T-helper 1 cell treated with Interleukin-12 subunit alpha and Interleukin-12 subunit beta and Interleukin-4 antibody, amounts not matched to agents 30 μg/mL and 1 μg/mL, for 36 hours (primary cell): ENCODE measurements around the gene PERM1.
A peak's percentile ranks its signal among the peaks of the same experiment; 100 is the strongest.
"Not testable (repeated sequence)": the region's sequence is repeated elsewhere in the genome, so short reads cannot be mapped to it uniquely, and the experiment has no call there.

ENCODE experiments used
- H3K27ac Mint-ChIP-seq: one replicate; pipeline ENCODE4 v1.8.0; 2021; ENCODE audit warnings: mild to moderate bottlenecking, mixed read lengths
- H3K27me3 Mint-ChIP-seq: one replicate; pipeline ENCODE4 v1.8.0; 2021; ENCODE audit warnings: low read depth, mixed read lengths
- H3K36me3 Mint-ChIP-seq: one replicate; pipeline ENCODE4 v1.8.0; 2021; ENCODE audit warnings: low read depth, mixed read lengths
- H3K4me1 Mint-ChIP-seq: one replicate; pipeline ENCODE4 v1.8.0; 2021; ENCODE audit warnings: low read depth, mixed read lengths
- H3K4me3 Mint-ChIP-seq: one replicate; pipeline ENCODE4 v1.8.0; 2021; ENCODE audit warnings: mild to moderate bottlenecking, moderate library complexity, mixed read lengths
- H3K9me3 Mint-ChIP-seq: one replicate; pipeline ENCODE4 v1.8.0; 2021; ENCODE audit warnings: mixed read lengths

PERM1 gene

DNA sequence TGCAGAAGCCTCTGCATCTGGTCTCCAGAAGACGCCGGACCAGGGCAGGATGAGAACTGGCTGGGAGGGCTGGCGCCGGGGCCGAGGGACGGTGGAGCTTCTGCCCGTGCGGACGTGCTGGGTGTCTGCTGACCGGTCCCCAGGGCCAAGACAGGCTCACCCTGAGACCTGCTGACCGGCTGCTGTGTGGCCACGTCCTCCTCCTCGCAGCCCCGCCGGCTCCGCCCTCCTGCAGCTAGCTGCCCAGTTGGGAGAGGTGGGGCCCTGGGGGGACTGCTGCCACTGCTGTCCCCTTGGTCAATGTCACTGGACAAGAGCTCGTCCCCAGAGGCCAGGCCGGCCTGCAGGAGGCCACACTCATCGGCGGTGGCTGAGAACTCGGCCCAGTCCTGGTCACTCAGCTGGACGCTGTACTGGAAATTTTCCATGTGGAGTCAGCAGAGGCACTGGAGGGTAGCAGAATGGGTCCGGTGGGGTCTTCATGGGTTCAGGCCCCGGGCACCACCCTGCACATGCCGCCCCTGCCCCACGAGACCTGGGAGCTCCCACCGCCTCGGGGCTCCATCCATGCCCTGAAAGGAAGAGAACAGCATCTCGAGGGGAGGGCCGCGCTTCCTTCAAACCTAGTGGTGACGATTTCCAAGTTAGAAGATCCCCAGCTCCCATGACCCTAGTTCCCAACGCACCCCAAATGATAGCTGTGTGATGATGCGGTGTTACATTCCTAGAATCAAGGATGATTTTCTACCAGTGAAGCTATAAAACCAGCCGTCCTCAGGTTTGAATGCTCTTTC is 1.1 kb downstream of the PERM1 start:
- Mint-ChIP-seq H3K4me3 (no peak overlapping the region), H3K27me3 (peaks cover 11% of the 10 kb centered on the region), H3K27ac (no peak overlapping the region)

DNA sequence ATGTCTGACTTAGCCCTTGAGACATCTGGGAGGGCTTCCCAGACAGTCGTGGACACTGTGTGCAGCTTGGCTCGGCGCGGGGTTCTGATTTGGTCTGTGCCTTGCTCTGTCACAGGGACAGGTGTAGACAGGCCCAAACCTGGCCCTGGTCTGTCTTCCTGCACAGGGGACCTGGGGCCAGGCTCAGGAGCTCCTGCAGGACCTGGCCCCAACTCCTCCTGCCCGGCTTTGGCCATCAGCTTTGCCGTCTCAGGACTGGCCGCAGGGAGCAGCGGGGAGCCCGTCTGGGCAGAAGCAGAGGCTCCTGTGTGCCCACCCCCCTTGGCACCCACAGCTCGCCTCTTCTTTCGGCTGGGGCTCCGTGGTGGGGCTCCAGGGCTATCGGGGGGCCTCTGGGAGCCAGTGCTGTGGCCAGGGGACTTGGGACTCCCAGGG is 1.7 kb downstream of the PERM1 start:
- Mint-ChIP-seq H3K4me1 (peaks cover 7% of the 10 kb centered on the region), H3K27me3 (peaks cover 9% of the 10 kb centered on the region), H3K4me3 (no peak overlapping the region), H3K27ac (no peak overlapping the region), H3K36me3 (no peaks in the 10 kb centered on the region), H3K9me3 (no peaks in the 10 kb centered on the region)

More for the DNA sequence above, 1.1 kb downstream of the PERM1 start:
- H3K9me3 Mint-ChIP-seq, result no peaks in the 10 kb centered on the region
- H3K4me1 Mint-ChIP-seq, result peaks cover 4% of the 10 kb centered on the region
- no peaks in the 10 kb centered on the region for H3K36me3 Mint-ChIP-seq

DNA sequence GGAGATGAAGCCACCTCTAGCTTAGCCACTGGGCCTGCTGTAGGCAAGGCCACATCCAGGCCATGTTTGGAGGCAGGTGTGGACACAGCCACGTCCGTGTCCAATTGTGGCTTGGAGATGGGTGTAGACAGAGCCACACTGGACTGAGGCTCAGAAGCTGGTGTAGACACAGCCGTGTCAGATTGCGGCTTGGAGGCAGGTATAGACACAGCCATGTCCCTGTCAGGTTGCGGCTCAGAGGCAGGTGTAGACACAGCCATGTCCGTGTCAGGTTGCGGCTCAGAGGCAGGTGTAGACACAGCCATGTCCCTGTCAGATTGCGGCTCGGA is 2.2 kb downstream of the PERM1 start:
- no peak overlapping the region for H3K4me3 Mint-ChIP-seq
- peaks cover 7% of the 10 kb centered on the region for H3K27me3 Mint-ChIP-seq
- H3K4me1 Mint-ChIP-seq, result peaks cover 7% of the 10 kb centered on the region
- H3K27ac Mint-ChIP-seq, result no peak overlapping the region
- no peaks in the 10 kb centered on the region for H3K36me3 Mint-ChIP-seq
- no peaks in the 10 kb centered on the region for H3K9me3 Mint-ChIP-seq

DNA sequence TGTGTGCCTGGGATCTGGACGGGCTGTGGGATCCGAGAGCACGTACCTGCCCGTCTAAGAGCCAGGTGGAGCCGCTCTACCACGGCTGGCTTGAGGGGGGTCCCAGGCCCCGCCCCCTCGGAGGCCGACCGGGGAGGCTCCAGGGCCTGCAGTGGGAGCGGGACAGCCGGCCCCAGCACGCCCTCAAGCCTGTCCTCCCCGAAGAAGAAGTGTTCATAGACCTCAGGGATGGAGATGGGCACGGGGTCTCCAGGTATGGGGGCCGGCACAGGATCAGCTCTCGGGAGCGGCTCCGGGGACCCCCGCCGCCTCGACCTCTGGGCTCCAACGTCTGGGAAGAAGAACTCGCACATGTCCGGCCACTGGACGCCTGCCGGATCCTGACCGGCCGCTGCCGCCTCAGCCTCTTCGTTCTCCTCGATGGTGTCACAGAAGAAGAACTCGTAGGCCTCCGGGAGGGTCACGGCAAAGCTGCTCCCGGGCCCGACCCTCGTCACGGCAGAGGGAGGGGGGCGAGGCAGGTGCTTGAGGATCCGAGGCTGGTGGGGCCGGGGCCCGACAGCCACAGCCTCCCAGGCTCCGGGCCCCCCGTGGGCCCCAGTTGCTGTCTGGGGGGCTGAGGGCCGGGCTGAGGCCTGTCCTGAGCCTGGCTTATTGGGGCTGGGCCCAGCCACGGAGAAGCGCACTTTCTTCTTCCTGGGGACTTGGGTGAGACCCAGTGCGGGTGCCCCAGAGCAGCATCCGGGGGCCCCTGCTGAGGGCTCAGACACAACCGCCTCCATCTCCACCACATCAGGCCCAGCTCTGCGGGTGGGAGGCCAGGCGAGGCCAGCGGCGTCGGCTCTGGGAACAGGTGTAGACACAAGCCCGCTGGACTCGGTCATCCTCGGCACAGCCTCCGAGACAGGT is 2.8 kb downstream of the PERM1 start:
- no peak overlapping the region for H3K27ac Mint-ChIP-seq
- H3K4me3 Mint-ChIP-seq, result no peak overlapping the region
- peaks cover 7% of the 10 kb centered on the region for H3K4me1 Mint-ChIP-seq
- H3K27me3 Mint-ChIP-seq, result peaks cover 7% of the 10 kb centered on the region
- H3K9me3 Mint-ChIP-seq, result no peaks in the 10 kb centered on the region
- H3K36me3 Mint-ChIP-seq, result no peaks in the 10 kb centered on the region

DNA sequence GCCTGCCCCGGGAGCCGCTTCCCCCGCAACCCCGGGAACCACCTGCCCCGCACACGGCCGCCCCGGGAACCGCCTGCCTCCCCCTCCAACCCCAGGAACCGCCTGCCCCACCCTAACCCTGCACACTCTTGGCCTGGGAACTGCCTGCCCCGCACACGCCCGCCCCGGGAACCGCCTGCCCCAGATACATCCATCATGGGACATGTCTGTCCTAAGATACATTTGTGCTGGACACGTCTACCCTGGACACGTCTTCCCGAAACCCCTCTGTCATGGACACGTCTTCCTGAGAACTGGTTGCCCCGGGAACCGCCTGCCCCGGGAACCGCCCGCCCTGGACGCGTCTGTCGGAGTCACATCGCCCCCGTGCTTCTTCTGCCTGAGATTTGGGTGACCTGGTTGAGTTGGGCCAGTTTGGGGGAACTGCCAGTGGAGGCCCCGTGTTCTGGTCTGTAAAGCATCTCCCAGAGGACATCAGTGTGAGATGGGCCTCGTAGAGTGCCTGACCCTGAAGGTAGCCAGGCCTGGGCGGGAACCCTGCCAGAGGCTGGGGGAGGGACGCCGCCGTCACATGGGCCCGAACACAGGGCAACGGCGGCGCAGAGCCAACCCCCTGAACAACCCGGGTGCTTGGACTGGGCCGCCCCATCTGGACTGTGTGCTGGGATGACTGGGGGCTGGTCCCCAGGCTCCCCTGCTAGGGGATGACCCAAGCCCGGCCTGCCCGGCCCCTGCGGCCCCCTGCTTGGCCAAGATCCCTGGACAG is 3.6 kb downstream of the PERM1 start:
- no peaks in the 10 kb centered on the region for H3K9me3 Mint-ChIP-seq
- H3K27me3 Mint-ChIP-seq, result peaks cover 5% of the 10 kb centered on the region
- peak overlapping the region; percentile 69 for H3K27ac Mint-ChIP-seq
- peaks cover 7% of the 10 kb centered on the region for H3K4me1 Mint-ChIP-seq
- no peaks in the 10 kb centered on the region for H3K36me3 Mint-ChIP-seq
- no peak overlapping the region for H3K4me3 Mint-ChIP-seq

DNA sequence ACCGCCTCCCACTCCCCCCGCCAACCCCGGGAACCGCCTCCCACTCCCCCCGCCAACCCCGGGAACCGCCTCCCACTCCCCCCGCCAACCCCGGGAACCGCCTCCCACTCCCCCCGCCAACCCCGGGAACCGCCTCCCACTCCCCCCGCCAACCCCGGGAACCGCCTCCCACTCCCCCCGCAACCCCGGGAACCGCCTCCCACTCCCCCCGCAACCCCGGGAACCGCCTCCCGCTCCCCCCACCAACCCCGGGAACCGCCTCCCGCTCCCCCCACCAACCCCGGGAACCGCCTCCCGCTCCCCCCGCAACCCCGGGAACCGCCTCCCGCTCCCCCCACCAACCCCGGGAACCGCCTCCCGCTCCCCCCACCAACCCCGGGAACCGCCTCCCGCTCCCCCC is 5.1 kb downstream of the PERM1 start:
- not testable (repeated sequence) for H3K36me3 Mint-ChIP-seq, H3K9me3 Mint-ChIP-seq, H3K4me3 Mint-ChIP-seq

DNA sequence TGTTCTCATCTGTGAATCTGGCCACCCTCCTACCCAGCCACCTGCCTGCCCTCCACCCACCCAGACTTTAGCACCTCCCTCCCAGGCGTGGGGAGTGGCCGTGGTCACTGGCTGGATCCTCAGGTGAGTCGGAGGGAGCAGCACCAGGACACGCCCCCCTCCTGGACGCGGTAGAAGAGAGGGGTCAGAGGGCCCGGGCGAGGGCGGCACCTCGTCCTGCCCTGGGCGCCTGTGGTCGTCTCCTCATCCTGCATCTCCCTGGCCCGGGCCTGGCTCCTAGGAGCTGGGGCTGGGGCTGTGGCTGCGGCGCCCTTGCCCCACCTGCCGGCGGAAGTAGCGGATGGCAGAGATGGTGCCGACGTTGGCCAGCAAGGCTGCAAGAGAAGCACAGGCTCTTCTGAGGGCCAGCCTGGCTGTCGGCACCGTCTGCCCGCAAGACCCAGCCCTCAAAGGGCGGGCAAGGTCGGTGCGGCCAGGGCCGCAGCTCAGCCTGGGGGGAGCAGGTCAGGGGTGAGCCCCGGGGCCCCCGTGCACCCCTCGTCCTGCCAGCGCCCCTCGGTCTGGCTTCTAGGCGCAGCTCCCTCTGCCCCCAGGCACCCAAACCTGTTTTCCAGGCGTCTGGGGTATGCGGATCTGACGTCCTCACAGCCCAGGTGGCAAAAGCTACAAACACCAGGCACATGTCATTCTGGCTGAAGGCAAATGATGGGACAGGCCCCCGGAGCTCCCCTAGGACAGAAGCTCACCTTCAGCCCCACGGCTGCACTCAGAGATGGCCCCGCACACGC is 5.8 kb downstream of the PERM1 start:
- Mint-ChIP-seq H3K36me3 (no peaks in the 10 kb centered on the region), H3K4me3 (peak overlapping the region; percentile 49), H3K27me3 (peaks cover 5% of the 10 kb centered on the region), H3K27ac (no peak overlapping the region), H3K4me1 (peaks cover 7% of the 10 kb centered on the region), H3K9me3 (no peaks in the 10 kb centered on the region)

More for the DNA sequence above, 5.1 kb downstream of the PERM1 start:
- not testable (repeated sequence) for H3K27ac Mint-ChIP-seq, H3K27me3 Mint-ChIP-seq, H3K4me1 Mint-ChIP-seq

DNA sequence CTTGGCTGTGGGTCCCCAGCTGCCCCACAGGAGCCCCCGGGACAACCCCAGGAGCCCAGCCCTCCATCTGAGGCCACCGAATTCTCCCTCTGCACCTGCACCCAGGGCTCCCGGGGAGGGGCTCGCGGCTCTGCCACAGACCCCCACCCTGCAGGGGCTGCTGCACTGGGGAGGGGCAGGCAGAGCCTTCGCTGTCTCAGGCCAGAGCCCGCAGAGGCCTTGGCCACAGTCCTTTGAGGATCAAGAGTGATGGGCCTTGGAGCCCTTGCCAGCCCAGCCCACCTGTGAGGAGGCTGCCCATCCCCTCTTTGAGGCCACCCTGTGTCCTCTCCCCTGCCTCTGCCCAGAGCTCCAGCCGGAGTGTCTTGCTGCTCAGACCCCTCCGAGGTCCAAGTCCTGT is 6.5 kb downstream of the PERM1 start:
- Mint-ChIP-seq H3K27ac (no peak overlapping the region), H3K36me3 (no peaks in the 10 kb centered on the region), H3K4me3 (no peak overlapping the region), H3K4me1 (peaks cover 7% of the 10 kb centered on the region), H3K27me3 (peaks cover 5% of the 10 kb centered on the region), H3K9me3 (no peaks in the 10 kb centered on the region)

DNA sequence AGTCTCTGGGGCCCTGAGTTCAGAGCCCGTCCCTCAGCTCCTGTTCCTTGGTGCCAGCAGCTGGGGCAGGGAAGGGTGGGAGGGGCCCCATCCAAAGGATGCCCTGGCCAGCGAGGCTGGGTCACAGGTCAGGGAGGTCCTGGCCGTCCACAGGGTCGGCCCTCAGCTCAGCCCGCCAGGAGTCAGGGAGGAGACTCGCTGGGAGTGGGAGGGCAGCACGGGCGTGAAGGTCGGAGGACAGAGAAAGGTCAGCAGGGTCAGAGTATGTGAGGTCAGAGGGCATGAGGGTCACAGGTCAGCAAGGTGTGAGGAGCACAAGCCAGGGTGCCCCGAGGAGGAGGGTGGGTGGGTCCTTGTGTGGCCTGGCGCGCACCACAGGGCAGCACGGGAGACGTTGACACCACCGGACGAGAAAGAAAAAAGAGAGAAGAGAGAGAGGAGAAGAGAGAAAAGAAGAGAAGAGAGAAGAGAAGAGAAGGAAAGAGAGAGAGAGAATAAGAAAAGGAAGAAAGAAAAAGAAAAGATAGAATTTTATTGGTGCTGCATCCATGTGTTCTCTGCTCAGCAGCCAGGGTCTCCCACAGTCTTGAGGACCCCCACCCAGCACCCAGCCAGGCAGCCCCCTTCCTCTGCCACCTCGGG is 7.1 kb downstream of the PERM1 start:
- Mint-ChIP-seq H3K9me3 (no peaks in the 10 kb centered on the region), H3K27me3 (peaks cover 6% of the 10 kb centered on the region), H3K4me3 (no peak overlapping the region), H3K36me3 (no peaks in the 10 kb centered on the region), H3K4me1 (peaks cover 7% of the 10 kb centered on the region), H3K27ac (no peak overlapping the region)

DNA sequence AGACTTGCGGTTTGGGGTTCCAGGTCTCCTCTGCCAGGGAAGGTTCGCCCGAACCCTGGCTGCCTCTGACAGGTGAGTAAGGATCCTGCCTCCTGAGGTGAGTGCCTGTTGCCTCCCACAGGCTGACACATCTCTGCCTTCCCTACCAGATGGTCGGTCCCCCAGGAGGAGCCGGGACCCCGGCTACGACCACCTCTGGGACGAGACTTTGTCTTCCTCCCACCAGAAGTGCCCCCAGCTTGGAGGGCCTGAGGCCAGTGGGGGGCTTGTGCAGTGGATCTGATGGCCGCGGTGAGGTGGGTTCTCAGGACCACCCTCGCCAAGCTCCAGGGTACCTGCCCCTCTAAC is 7.6 kb downstream of the PERM1 start:
- Mint-ChIP-seq H3K27ac (no peak overlapping the region), H3K9me3 (no peaks in the 10 kb centered on the region), H3K4me1 (peaks cover 7% of the 10 kb centered on the region), H3K36me3 (no peaks in the 10 kb centered on the region), H3K27me3 (peaks cover 10% of the 10 kb centered on the region), H3K4me3 (no peak overlapping the region)

DNA sequence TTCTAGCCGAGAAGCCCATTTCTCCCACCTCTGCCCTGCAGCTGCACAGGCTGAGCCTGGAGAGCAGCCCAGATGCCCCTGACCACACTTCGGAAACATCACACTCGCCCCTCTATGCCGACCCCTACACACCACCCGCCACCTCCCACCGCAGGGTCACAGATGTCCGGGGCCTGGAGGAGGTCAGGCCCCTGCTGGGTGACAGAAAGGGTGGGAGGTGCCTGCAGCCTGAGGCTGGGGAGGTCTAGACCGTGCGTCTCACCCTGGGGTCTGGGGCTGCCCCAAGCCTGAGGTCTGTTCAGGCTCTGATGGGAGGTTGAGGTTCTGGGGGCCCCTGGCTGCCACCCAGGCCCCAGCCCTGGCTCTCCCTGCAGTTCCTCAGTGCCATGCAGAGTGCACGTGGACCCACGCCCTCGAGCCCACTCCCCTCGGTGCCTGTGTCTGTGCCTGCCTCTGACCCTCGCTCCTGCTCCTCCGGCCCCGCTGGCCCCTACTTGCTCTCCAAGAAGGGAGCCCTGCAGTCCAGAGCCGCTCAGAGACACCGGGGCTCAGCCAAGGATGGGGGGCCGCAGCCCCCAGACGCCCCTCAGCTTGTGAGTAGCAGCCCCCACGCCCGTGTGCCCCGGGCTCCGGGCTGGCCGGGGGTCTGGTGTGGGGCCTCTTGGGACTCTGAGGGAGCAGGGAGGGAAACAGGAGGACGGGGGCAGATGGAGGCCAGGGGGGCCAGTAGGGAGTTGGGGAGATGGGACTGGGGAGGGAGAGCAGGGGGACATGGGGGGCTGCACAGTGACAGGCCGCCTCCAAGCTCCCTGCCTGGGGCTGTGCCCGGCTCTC is 8.2 kb downstream of the PERM1 start:
- H3K36me3 Mint-ChIP-seq, result no peaks in the 10 kb centered on the region
- H3K27ac Mint-ChIP-seq, result no peak overlapping the region
- peaks cover 7% of the 10 kb centered on the region for H3K4me1 Mint-ChIP-seq
- no peaks in the 10 kb centered on the region for H3K9me3 Mint-ChIP-seq
- H3K27me3 Mint-ChIP-seq, result peaks cover 10% of the 10 kb centered on the region
- H3K4me3 Mint-ChIP-seq, result no peak overlapping the region

DNA sequence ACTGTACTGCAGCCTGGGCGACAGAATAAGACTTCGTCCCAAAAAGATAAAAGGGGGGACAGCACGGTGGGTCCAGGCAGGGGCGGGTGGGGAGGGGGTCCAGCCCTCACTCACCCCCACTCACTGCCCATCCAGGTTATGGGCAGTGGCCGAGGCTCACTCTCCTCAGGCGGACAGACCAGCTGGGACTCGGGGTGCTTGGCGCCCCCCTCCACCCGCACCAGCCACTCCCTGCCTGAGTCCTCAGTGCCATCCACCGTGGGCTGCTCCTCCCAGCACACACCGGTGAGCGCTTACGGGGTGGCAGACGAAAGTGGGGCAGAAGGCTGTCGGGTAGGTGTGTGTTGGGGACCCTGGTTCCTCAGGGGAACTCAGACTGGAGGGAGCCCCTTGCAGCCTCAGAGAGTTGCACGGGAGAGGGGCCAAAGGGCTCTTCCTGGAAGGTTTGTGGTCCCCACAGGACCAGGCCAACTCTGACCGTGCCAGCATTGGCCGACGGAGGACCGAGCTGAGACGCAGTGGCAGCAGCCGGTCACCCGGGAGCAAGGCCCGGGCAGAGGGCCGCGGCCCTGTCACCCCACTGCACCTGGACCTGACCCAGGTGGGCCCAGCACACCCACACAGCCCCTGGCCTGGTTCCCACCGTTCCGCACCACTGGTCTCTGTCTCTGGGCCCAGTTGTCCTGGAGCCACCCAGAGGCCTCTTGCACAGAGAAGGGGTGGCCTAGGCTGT is 9.0 kb downstream of the PERM1 start:
- Mint-ChIP-seq H3K9me3 (no peaks in the 10 kb centered on the region), H3K36me3 (no peaks in the 10 kb centered on the region), H3K27me3 (peaks cover 15% of the 10 kb centered on the region), H3K4me3 (no peak overlapping the region), H3K4me1 (peaks cover 4% of the 10 kb centered on the region), H3K27ac (no peak overlapping the region)
